ENCODE measurements around the gene LRRC7.

LRRC7 gene

DNA sequence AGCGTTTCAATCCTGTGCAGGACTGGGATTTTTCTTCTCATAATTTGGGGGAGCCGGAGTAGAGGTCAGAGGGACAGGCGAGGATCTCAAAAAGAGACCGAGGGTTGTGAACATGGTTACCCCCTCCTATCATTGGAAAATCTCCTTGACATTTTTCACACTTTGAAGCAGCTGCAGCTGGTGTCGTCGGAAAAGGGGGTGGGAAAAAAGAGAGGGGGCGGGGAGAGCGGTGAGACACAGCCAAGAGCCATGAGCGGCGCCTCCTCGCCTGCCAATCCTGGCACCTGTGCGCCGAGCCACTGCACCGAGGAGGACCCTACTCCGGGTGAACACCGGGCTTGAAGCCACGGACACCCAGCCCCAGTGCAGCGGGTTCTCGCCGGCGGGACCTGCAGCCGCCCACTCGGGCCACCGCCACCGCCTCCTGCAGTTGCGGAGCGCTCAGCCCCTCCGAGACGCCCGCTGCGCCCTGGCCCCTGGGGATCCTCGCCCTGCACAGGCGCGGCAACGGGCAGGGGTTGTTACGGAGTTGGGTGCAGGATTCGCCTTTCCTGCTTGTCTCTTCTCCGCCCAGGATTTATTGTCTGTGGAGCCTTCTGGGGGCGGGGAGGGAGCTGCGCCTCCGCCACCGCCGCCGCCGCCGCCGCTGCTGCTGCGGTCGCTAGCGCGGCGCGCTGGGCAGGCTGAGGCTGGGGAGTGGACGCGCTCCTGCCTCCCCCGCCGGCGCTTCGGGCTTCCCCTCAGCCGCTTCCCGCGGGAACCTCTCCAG, at the start of gene LRRC7:
LRRC7 (plus strand) TSS at position 271 of the 769 bp plus-strand sequence. CDS start 718 bp downstream, outside the sequence.
- DNase-seq (ENCODE audit: low read depth in 2 of 2): no peak

DNA sequence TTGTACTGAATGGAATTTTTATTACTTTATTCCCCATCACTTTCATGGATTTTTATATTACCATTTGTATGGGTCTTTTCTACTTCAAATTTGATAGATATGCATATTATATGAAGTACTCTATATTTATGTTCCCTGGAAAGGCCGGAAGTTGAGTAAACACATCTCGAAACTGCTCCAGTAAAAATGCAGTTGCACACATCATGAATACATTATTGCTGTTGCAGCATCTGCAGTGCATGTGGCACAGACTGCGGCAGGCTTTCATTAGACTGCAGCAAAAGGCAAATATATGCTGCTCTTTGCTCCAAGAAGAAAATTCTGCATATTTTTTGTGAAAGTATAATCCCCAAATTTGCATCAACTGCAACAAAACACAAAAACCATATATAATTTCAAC, 48.7 kb upstream of the LRRC7 start:
- DNase-seq (ENCODE audit: low read depth in 2 of 2): no peak

DNA sequence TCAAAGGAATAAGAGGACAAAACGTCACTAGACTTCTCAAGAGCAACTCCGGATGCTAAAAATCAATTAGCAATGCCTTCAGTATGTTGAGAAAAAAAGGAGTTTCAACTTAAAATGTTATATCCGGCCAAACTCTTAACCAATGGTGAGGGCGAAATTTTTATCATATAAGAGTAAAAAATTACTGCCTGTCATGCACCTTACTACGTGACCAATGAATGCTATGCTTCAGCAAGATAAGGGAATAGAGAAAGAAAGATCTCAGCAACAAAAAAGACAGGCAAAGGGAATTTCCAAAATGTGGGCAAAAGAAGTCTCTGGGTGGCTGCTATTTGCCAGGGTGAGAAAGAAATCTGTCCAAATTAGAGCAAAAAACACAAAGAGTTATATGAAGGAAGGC, 47.4 kb upstream of the LRRC7 start:
- no peak for DNase-seq (ENCODE audit: low read depth in 2 of 2)

DNA sequence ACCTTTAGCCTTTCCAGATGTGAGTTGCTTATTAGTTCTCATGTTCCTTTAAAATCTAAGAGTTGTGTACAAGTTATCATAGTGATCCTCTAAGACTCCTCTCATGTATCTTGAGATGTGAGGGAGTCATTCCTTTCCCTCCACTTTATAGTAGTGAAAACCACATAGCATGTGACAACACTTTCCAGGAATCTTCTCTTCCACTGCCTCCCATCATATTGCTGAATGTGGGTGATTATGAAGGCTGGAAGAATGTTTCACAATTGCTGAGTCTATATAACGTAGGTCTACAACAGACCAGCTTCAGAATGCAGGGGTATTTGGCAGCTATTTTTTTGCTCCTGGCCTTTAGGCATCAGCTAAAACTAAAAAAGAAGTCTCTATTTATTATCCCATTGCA, 44.7 kb upstream of the LRRC7 start:
- no peak for DNase-seq (ENCODE audit: low read depth in 2 of 2)

DNA sequence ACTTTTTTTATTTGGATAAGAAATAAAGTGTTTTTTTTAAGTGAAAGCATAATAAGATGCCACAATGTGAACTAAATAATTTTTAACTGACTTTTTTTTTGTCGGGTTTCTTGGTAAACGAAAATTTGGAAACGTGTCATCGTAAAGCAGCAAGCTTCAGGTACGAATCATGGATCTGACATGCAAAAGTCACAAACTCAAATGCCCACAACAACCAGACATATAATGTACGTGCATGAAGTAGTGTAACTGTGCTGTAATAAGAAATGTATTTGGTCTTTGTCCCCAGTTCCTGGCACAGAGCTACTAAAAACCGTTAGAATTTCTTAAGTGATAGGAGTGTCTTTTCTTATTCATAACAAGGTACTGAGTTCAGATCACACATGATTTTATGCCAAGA, 44.3 kb upstream of the LRRC7 start:
- DNase-seq (ENCODE audit: low read depth in 2 of 2): no peak

DNA sequence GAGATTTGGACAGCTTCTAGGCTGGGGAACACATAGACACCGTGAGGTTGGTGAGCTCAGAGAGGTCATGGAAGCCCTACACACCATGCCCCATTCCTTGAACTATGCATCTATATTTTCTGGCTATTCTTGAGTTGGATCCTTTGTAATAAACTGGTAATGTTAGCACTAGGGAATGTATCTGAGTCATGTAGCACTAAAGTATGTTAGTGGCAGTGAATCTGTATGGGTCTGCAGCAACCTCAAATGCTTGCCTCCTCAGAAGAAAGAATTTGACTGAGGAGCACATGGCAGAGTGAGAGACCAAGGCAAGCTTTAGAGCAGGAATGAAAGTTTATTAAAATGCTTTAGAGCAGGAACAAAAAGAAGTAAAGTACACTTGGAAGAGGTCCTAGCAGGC, 43.7 kb upstream of the LRRC7 start:
- DNase-seq (ENCODE audit: low read depth in 2 of 2): no peak

GRCh38 chr1:69527273-69527672, 40.4 kb upstream of the LRRC7 start:
- DNase-seq (ENCODE audit: low read depth in 2 of 2): no peak

GRCh38 chr1:69528376-69528775, 39.3 kb upstream of the LRRC7 start:
- no peak for DNase-seq (ENCODE audit: low read depth in 2 of 2)

DNA sequence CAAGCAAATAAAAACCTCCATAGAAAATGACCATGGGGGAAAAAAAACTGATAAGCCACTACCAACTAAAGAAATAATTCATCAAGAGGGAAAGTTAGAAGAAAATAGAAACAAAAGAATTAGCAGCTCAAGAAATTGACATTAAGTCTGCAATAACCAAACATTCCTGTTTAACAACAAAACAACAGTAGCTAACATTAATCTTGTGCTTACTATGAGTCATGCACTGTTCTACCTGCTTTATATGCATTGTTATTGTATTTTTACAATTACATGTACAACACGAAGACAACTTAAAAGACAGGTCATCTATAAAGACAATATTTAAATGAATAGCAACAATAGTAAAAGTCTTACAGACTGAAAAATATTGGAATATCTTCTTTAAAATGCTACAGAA, 34.4 kb upstream of the LRRC7 start:
- DNase-seq (ENCODE audit: low read depth in 2 of 2): no peak

GRCh38 chr1:69534829-69535228, 32.9 kb upstream of the LRRC7 start:
- no peak for DNase-seq (ENCODE audit: low read depth in 2 of 2)

DNA sequence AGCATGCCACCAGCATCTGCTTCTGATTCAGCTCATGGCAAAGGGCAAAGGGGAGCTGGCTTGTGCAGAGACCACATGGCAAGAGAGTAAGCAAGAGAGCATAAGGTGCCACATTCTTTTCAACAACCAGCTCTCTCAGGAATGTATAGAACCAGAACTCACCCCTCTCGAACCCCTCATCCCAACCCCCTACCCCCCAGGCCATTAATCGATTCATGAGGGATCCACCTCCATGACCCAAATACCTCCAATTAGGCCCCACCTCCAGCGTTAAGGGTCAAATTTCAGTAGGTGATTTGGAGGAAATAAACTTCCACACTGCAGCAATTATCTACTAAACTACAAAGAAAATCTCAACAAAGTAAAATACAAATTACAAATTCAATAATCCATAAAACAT, 32.2 kb upstream of the LRRC7 start:
- DNase-seq (ENCODE audit: low read depth in 2 of 2): no peak

DNA sequence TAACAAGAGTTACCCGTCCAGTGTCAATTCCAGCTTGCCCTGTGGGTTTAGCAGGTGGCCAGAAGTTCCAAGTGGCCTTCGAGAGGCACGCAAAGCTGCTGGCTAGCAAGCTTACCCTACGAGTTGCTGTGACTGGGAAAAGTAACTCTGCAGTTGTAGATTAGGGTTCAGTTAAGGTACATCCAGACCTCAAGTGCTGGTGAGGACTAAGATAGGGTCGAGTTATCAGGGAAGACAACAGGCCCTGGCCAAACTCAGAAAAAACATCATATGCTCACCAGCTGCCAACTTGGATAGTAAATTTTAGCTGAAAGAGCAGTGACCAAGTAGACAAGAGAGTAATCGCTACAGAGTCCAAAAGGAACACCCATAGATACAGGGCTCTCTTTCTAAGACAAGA, 27.7 kb upstream of the LRRC7 start:
- no peak for DNase-seq (ENCODE audit: low read depth in 2 of 2)

DNA sequence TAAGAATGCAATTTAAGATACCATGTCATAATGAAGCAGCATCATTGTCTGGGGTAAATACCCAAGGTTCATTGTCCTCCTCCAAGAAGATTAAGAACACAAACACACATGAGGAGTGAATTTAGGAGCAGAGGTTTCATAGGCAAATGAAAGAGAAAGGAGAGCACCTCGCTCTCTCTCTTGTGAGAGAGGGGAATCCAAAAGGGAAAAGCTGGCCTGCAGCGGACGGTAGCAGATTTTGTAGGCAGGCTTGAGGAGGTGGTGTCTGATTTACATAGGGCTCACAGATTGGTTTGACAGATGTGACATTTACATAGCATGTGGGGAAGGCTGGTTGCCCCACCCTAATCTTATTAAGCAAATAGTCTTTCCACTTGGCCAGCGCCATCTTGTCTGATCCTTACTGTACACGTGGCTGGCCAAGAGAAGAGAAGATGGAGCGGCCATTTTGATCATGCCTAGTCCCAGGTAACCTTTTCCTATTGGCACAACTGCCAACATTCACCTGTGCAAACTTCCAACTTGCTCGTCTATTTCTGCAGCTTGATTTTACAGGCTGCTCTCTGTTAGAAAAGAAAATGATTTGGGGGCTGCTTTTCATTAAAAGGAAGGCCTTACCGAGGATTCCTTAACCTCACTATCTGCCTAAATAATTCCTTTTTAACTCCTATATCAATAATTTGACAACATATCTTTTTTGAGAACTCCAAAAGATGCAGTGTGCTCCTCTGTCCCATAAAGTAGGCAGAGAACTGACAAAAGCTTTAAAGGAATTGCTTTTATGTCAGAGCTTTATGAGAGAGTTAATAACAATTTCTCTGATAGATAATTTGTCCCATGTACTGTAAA, 16.0 kb upstream of the LRRC7 start:
- DNase-seq (ENCODE audit: low read depth in 2 of 2): no peak

- no peak for DNase-seq (ENCODE audit: low read depth in 2 of 2)
Measured at GRCh38 chr1:69553726-69554125, 14.0 kb upstream of the LRRC7 start.

DNA sequence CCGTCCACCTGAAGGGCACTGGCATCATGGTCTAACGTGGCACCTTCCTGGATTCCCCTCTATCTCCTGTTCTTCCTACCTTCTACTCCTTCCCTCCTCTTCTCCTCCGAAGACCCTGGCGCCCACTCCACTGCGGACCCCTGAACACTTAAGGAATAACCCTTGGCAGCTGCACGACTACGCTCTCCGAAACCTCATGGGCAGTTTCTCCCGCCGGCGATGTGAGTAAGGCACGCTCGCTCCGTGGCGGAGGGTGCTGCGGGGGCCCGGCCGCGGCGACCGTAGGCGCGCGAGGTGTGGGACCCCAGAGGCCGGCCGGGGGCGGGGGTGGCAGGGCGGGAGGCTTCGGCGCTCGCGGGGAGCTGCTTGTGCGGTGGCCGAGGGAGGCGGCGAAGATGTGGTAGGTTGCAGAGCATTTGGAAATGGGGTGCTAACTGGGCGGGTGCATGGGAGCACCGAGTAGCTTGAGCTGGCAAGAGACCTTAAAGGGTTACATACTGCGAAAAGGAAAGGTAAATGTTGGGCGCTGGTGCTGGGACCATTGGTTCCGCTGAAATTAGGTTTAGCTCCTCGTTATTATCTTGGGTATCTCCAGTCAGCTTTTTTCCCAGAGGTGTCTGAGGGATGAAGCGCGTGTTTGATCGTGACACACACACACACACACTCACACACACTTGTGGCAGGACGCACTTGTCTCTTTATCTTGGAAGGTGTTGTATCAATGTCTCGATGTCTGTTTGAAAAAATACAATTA, 876 bp downstream of the LRRC7 start:
- no peak for DNase-seq (ENCODE audit: low read depth in 2 of 2)

- no peak for DNase-seq (ENCODE audit: low read depth in 2 of 2)
Measured at GRCh38 chr1:69569175-69569541, 1.4 kb downstream of the LRRC7 start.

- no peak for DNase-seq (ENCODE audit: low read depth in 2 of 2)
Measured at GRCh38 chr1:69569576-69570328, 2.0 kb downstream of the LRRC7 start.

DNA sequence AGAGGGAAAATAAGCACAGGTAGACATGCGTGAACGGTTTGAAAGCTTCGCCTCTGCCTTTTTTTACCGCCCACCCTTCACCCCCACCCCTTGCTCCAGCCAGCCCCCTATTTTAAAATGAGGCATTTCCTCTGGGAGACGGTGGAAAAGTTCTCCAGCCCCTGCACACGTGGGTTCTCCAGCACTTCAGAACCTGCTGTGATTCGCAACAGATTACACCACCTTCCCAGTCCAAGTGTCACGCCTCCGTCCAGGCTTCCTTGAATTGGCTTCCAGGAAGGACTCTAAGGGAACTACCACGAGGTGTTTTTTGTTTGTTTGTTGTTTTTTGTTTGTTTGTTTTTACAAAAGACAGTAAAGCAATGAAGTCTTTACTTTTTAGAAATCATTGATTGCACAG, 2.6 kb downstream of the LRRC7 start:
- no peak for DNase-seq (ENCODE audit: low read depth in 2 of 2)

DNA sequence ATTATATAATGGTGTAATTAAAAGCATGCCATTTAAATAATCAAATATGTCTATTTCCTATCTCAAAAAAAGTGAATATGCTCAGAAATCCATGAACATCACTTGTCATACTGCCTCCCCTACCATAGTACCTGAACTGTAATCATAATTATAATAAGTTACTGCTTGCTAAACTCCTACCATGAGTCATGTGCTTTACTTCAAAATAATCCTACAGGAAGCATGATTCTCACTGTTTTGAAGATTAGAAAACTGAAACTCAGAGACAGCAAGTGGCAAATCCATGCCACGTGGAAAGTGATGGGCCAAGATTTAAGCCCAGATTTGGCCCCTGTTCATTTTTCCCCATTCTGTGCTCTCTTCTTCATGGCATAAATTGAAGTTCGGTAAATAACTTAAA, 5.2 kb downstream of the LRRC7 start:
- DNase-seq (ENCODE audit: low read depth in 2 of 2): no peak

- DNase-seq (ENCODE audit: low read depth in 2 of 2): no peak
Measured at GRCh38 chr1:69573911-69574310, 6.2 kb downstream of the LRRC7 start.

DNA sequence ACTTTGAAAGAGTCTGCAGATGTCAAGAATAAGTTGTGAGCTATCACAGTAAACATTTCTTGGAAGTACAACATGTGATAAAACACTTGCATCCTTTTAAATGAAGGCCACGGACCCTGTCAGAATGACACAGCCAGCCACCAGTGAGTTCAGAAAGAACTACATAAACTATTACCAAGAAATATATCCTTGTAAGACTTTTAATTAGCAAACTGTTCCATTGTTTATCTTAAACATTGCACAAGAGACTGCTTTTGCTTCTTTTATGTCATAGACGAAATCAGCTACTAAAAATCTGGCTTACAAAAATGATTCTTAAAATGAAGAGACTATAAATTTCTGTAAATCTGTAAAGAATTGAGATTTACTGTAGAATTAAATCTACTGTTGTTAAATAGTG, 17.9 kb downstream of the LRRC7 start:
- no peak for DNase-seq (ENCODE audit: low read depth in 2 of 2)

GRCh38 chr1:69587391-69587790, 19.7 kb downstream of the LRRC7 start:
- DNase-seq (ENCODE audit: low read depth in 2 of 2): no peak

All from activated CD8-positive, alpha-beta memory T cell treated with anti-CD3 and anti-CD28 coated beads for 4 hours (primary cell).